ENCODE results near the gene CD24. TPM values are rescaled to one million over a fixed set of nuclear protein-coding genes. Genes with fewer than 3 reads are reported as not detected.

Gene CD24
- total RNA-seq, 4 donors from 2014 or later = 0.39 to 5.9 (median 1.4) TPM

- in situ Hi-C loops (cut with MboI; ENCODE audit: low sequenced_read_pairs in 4 of 4) (no loop called here), intact Hi-C loops (cut with DNase I; ENCODE audit: low total_unique reads) (no loop called here)
- no peaks in the 10 kb centered on the region for H3K4me1 ChIP-seq
- no peak for TF ChIP-seq POLR2A (IDR thresholded peaks at IDR 0.05)
- TF ChIP-seq CTCF (IDR thresholded peaks at IDR 0.05 in 4 of 5, conservative IDR thresholded peaks at IDR 0.05 in 1 of 5) = no peak
- H3K9me3 ChIP-seq = no peaks in the 10 kb centered on the region
- H3K27ac ChIP-seq = no peak overlapping the region
- no peak for DNase-seq
- no peak overlapping the region for H3K4me3 ChIP-seq
- no peak for ATAC-seq
- H3K27me3 ChIP-seq = peaks cover 0 to 4% (median 0%) of the 10 kb centered on the region in 3 donors
- no peaks in the 10 kb centered on the region for H3K36me3 ChIP-seq
Measured at GRCh38 chr6:106922626-106923025, 51.9 kb downstream of the CD24 start.

Other genes starting within 250 kb of the CD24 start
- gene MTRES1, start 53.5 kb upstream of the CD24 start, total RNA-seq = 10 to 100 TPM; 10.6 to 20.3 (median 17.0) TPM
- gene BEND3, start 140.8 kb upstream of the CD24 start, total RNA-seq = 1 to 10 TPM; 1.5 to 1.9 (median 1.7) TPM